ENCODE measurements around the gene CAMK1D. TPM values are rescaled to one million over a fixed set of nuclear protein-coding genes. Genes with fewer than 3 reads are reported as not detected.

The CAMK1D gene
- total and polyA plus RNA-seq, 2 of the 8 experiments (the other 6 are each of a cell fraction or from before 2014, with no cell fraction given): 3.5 to 10.6 TPM

DNA sequence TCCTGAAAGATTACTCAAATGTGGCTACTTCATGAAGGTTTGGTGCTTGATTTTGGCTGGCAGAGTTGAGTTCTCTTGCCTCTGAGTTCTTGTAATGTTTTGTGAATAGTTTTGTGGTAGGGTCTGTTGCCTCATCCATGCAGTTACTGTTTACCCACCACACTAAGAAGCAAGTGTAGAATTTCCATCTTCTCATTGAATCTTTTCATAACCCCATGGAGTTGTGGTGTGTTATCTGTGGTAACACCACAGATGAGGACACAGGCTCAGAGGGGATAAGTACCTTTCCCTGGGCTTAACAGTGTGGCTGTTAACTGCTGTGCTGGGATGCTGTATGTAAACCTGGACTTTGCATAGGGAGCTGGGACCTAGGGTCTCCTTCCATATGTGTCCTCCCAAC, 186.3 kb downstream of the CAMK1D start (continued):
- TF ChIP-seq CHD7 (IDR thresholded peaks at IDR 0.05; ENCODE audit: insufficient replicate concordance, low read length) (no peak), GABPA (IDR thresholded peaks at IDR 0.05; ENCODE audit: borderline replicate concordance, insufficient read depth, low read length) (no peak), ATF2 (IDR thresholded peaks at IDR 0.05; ENCODE audit: low read length) (no peak), SAP30 (IDR thresholded peaks at IDR 0.05; ENCODE audit: insufficient read depth, insufficient replicate concordance, low read length) (no peak), ASH2L (IDR thresholded peaks at IDR 0.05; ENCODE audit: low read length) (no peak), SIN3A (conservative IDR thresholded peaks at IDR 0.05 in 1 of 2, IDR thresholded peaks at IDR 0.05 in 1 of 2; ENCODE audit: low read depth in 1 of 2, low read length in 2 of 2) (no peak), KDM5A (IDR thresholded peaks at IDR 0.05; ENCODE audit: low read length) (no peak)

All from H1 (cell line).